K562 (cell line): ENCODE data around the gene GOLGB1. TPM values are rescaled to one million over a fixed set of nuclear protein-coding genes. Genes with fewer than 3 reads are reported as not detected.

ENCODE experiments used
- E2F8 ChIP-seq: fragments of 450-650 bp; IDR thresholded peaks from 2 replicates; pipeline ENCODE4 v1.7.1; 2018; ENCODE audit warnings: mild to moderate bottlenecking, low read depth; ENCODE audit not compliant: partially characterized antibody
- ELF1 ChIP-seq: fragments of 200-800 bp; sonication (Bioruptor generic); IDR thresholded peaks from 2 replicates; pipeline ENCODE4 v1.6.1; 2016; ENCODE audit warnings: missing genetic modification characterization, missing compliant biosample characterization
- HNRNPUL1 ChIP-seq: fragments of 200-400 bp; formaldehyde crosslinking; IDR thresholded peaks from 2 replicates; pipeline ENCODE4 v1.6.1; 2017; ENCODE audit warnings: low read length
- LCOR ChIP-seq: sonication (generic); formaldehyde crosslinking; IDR thresholded peaks from 2 replicates; pipeline ENCODE4 v1.8.0; 2022; ENCODE audit warnings: mild to moderate bottlenecking, missing genetic modification reagents
- RBFOX2 ChIP-seq: fragments of 200-400 bp; formaldehyde crosslinking; IDR thresholded peaks from 2 replicates; pipeline ENCODE4 v1.6.1; 2017; ENCODE audit warnings: low read depth, mild to moderate bottlenecking, low read length, moderate library complexity
- TFAP4 ChIP-seq: sonication (generic); formaldehyde crosslinking; IDR thresholded peaks from 2 replicates; pipeline ENCODE4 v1.8.0; 2022; ENCODE audit warnings: missing genetic modification reagents, mild to moderate bottlenecking, moderate library complexity, borderline replicate concordance
- ZBTB11 ChIP-seq, 3 experiments: fragments of 200-800 bp in 1 of 3; fragments of 250-450 bp in 1 of 3; fragments of 450-650 bp in 1 of 3; sonication (Bioruptor Pico) in 1 of 3; sonication (Bioruptor generic) in 1 of 3; formaldehyde crosslinking in 1 of 3; IDR thresholded peaks; 2 replicates each; pipeline versions ENCODE4 v1.6.1 to v1.8.0; 2016 to 2022; ENCODE audit warnings: mild to moderate bottlenecking in 2 of 3, missing genetic modification characterization in 2 of 3, missing compliant biosample characterization in 1 of 3, moderate library complexity in 1 of 3
- polyA plus RNA-seq, 8 experiments: library from polyadenylated mRNA; depleted of rRNA in 4 of 8; stranded (reverse) in 5 of 8; unstranded in 3 of 8; fragments of >200 nt; fragmentation: Nextera tagmentation in 2 of 8; fragmentation: Illumina TruSeq in 1 of 8; extraction: Ambion mirVana in 2 of 8; extraction: Trizol in 1 of 8; gene quantifications; 2 replicates each; pipeline versions ENCODE4 v1.2.1 to v1.2.3, GENCODE V29; 2011 to 2014; ENCODE audit warnings: inconsistent platforms in 1 of 8, missing spikeins in 1 of 8
- total RNA-seq, 7 experiments: library from RNA; depleted of rRNA in 6 of 7; stranded (reverse); fragments of >200 nt in 6 of 7; fragmentation: Illumina TruSeq in 2 of 7; extraction: Trizol in 2 of 7; gene quantifications; 2 replicates each; pipeline versions ENCODE4 v1.2.1 to v1.2.3, GENCODE V29; 2011 to 2021; ENCODE audit warnings: low replicate concordance in 1 of 7

GOLGB1 gene
- total and polyA plus RNA-seq, 9 of the 15 experiments (the other 6 are each of a cell fraction or from before 2014, with no cell fraction given) = 4.0 to 16.3 (median 9.7) TPM

- TF ChIP-seq E2F8 (peak; percentile 42), LCOR (0 out of 2 replicates have a peak, but pooled peaks have one; percentile 35), ZBTB11 (CRISPR knock-in tag; IDR thresholded peaks at IDR 0.05) (peak in 1 of 3 experiments; percentile 39; a peak in 1 of 6 replicates), HNRNPUL1 (no peak), ELF1 (peak; percentile 87), RBFOX2 (peak; percentile 46; the same call in 1 of the 2 replicates), TFAP4 (peak; percentile 35; the same call in 1 of the 2 replicates)
Observed at GRCh38 chr3:121660356-121661171, 89.0 kb downstream of the GOLGB1 start, which contains the start of gene HCLS1 (continued).
